HFF-Myc (cell line): ENCODE measurements around the gene SYNDIG1.

Experiments used
- DNase-seq: peaks from one replicate; pipeline ENCODE4 v3.0.0-alpha.2; 2011; ENCODE audit warnings: low read depth; ENCODE audit errors: extremely low read depth
- H3K4me3 ChIP-seq: replicated peaks from 2 replicates; pipeline ENCODE4 v1.5.1; 2011; ENCODE audit warnings: low read depth, mild to moderate bottlenecking, control low read depth, low read length
- CTCF ChIP-seq: IDR thresholded peaks from 2 replicates; pipeline ENCODE4 v1.5.1; 2012; ENCODE audit warnings: mild to moderate bottlenecking, low read depth, low read length, control low read depth; ENCODE audit errors: missing control alignments

Gene SYNDIG1

GRCh38 chr20:24615353-24615752, 145.9 kb downstream of the SYNDIG1 start:
- no peak for DNase-seq
- TF ChIP-seq CTCF = no peak
- no peak overlapping the region for H3K4me3 ChIP-seq

- TF ChIP-seq CTCF = no peak
- DNase-seq = no peak
- H3K4me3 ChIP-seq = no peak overlapping the region
These were observed 147.0 kb downstream of the SYNDIG1 start for GRCh38 chr20:24616258-24617079.

DNA sequence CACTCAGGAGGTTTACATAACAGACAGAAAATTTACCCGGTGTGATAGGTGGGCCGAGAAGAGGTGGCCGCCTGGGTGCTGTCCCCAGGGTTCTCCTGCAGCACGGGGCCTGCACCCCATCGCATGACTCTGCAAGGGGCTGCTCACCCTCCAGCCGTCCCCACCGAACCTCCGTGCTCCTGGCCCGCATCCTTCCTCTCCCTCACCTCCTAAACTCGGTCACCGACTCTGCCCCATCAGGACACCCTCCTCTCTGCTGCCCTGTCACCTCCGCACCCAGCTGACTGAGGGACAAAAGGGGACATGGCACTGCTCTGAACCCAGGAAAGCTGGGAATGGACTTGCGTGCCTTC, 147.6 kb downstream of the SYNDIG1 start:
- no peak for TF ChIP-seq CTCF
- H3K4me3 ChIP-seq = no peak overlapping the region
- DNase-seq = no peak

DNA sequence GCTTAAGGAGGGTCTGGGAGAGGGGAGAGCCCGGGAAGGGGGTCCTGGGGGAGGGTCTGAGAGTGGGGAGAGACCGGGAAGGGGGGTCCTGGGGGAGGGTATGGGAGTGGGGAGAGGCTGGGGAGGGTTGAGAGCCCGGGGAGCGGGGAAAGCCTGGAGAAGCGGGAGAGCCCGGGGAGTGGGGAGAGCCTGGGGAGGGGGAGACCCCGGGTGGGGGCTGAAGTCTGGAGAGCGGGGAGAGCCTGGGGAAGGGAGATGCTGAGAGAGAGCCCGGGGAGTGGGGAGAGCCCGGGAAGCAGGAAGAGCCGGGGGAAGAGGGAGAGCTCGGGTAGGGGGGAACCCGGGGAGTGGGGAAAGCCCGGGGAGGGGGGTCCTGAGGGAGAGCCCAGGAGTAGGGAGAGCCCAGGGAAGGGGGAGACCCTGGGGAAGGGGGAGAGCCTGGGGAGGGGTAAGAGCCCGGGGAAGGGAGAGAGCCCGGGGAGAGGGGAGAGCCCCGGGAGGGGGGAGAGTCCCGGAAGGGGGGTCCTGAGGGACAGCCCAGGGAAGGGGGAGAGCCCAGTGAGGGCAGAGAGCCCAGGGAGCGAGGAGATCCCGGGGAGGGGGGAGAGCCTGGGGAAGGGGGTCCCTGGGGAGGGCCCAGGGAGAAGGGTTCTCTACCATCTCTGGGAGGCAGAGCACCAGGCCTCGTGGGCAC, 148.5 kb downstream of the SYNDIG1 start:
- TF ChIP-seq CTCF = no peak
- H3K4me3 ChIP-seq = no peak overlapping the region
- no peak for DNase-seq

- no peak for DNase-seq
- no peak overlapping the region for H3K4me3 ChIP-seq
- TF ChIP-seq CTCF = no peak
These were observed 149.3 kb downstream of the SYNDIG1 start for GRCh38 chr20:24618739-24619138.

- no peak overlapping the region for H3K4me3 ChIP-seq
- DNase-seq = no peak
- no peak for TF ChIP-seq CTCF
These were observed 149.8 kb downstream of the SYNDIG1 start for GRCh38 chr20:24619212-24619611.
